Fibroblast of skin of left quadriceps (primary cell): ENCODE measurements around the gene RFT1.

Experiments
- DNase-seq, 2 experiments: peaks; one replicate each; pipeline ENCODE4 v3.0.0-alpha.2; 2013; ENCODE audit warnings: low read depth in 2 of 2

RFT1 gene

DNA sequence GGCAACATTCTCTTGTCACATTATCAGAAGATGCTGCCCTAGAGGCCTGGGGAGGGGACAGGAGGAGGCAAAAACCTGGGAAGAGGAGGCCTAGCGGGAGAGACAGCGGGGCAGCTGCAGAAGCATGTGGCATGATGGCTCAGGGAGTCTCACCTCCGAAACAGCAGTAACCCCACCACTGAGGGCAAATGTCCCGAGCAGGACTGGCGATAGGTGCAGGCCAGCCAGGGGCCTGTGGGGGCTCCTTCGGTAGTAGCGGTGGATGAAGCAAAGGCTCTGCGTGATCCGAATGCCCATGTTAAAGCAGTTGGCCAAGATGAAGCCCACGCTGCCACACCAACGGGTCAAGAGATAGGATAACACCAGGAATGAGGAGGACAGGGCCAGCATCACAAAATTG lies 38.0 kb downstream of the RFT1 start:
- no peak for DNase-seq

DNA sequence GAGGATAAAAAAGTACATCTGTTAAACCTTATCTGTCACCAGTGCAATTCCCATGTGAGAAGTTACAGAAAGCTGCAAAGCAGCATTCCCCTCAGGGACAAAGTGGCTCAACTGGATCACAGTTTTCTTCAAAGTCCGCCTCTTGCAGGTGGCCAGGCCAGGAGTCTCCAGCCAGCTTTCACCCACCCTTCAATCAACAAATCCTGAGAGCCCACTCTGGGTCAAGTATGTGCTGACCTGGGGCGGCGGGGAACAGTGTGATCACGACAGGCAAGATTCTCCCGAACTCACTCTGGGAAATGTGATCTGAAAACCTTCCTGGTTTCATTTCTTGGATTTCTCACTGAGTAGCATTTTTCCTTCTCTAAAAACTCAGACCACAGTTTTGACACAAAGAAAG lies 39.2 kb downstream of the RFT1 start:
- no peak for DNase-seq

DNA sequence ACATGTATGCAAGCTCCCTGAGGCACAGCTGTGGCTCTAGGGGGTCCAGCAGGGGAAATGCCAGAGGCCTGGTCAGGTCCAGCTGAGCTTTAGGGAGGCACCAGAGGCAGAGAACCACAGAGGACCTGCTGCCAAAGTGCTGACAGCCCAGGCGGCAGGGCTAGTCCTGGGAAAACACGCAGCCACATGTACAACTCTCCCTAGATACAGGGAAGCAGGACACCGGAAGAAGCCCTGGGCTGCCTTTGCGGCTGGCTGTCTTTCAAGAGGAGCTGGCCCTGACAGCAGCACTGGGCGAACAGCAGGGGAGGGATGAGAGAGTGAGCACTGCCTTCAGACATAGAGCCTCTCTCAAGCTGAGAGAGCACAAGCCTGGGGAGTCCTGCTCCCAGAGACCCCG lies 40.7 kb downstream of the RFT1 start:
- no peak for DNase-seq

DNA sequence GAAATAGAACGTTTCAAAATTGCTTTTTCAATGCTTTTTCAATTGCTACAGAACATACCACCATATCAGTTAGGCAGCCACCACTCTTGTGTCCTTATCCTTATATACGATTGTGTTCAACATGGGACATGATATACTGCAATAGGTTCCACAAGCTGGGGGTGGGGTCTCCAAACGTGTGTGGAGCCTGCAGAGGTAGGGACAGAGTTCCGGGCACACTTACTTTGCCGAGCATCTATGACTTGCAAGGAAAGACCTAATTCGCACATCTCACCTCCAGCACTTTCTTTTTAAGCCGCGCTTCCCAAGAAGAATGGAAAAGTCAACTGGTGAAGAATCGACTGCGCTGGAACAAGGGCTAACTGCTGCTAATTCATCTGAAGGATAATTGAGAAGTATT lies 44.8 kb downstream of the RFT1 start:
- DNase-seq, result no peak

DNA sequence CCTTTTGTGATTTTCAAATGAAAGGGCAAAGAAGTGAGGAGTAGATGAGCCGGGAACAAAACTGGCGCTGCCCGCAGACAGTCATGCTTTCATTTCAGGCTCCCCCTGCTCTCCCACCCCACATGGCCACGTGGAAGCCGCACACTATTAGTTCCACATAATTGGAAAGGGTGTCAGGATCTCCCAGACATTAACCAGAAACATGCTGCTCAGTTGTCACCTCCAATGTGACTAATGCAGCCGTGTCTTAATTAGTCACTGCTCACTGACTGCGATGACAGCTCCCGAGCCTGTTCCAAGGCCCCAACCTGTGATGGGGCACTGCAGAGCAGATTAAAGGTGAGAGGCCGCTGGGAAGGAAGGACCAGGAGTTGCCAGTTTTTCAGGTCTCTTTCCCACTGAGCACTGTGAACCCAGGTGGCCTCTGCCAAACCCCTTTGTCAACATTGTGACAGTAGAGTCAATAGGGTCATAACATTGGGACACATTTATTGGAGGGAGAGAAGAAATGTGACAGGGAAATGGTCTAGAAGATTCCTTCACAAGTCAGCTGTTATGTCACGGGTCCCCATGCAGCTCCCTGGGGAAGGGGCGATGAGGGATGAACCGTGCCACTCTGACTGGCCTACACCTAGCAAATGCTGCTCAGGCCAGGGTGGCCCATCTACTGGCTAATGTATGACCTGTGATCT lies 45.8 kb downstream of the RFT1 start:
- peak in 1 of 2 experiments; percentile 4 for DNase-seq

DNA sequence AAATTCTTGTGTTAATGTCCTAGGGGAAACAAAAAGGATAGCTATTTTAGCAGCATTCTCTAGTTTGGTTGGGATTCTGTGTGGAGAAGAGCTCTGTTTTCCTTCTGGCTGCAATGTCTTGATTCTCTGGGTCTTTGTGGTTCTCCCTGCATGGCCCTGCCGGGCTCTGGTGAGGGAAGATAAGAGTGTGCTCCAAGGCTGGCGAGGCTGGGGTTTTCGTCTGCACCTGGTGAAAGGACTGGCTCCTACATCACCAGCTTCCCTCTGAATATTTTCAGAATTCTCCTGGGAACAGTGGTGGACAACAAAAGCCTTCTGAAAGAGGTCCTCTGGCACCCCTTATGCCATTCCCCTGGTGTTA lies 46.3 kb downstream of the RFT1 start:
- DNase-seq, result no peak

DNA sequence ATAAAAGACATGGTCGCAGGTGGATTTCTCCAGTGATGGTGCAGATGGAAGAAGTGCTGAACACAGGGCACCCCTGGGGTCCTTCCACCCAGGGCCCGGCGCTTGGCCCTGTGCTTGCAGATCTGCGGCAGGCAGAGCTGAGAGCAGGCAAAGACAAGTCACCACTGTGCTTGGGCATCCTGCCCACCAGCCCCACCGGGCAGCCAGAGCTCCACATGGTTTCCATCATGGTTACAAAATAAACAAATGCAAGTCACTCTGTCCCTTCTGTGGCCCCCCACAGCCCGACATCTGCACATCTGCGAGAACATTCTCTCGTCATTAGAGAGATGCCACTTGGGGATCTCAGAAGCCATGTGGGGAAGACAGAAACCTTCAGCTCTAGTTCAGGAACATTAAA lies 46.7 kb downstream of the RFT1 start:
- DNase-seq, result peak; percentile 31 to 34

DNA sequence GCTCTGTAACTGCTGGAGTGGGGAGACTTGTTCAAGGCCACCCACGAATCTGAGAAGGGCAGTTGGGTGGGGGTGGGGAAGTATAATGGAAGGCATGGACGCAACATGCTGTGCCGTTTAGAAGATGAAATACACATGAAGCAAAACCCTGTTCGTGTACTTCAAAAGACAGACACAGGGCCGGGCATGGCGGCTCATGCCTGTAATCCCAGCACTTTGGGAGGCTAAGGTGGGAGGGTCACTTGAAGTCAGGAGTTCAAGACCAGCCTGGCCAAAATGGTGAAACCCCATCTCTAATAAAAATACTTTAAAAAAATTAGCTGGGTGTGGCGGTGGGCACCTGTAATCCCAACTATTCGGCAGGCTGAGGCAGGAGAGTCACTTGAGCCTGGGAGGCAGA lies 47.5 kb downstream of the RFT1 start:
- no peak for DNase-seq

DNA sequence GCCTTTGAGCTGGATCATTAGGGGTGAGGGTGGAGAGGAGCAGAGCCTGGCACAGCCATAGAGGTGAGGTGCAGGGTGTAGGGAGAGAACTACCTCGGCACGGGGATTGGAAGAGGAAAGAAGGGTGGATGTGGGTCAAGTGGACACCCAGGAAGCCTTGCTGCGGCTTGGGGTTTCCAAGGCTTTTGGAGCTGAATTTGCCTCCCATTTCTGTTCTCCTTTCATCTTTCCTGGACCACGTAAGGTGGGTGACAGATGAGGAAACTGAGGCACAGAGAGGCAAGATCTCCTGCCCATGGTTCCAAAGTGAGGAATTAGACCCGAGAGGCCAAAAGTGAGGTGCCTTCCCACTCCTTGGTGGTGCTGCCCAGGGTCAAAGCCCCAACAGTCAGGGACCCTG lies 48.9 kb downstream of the RFT1 start:
- DNase-seq, result no peak

DNA sequence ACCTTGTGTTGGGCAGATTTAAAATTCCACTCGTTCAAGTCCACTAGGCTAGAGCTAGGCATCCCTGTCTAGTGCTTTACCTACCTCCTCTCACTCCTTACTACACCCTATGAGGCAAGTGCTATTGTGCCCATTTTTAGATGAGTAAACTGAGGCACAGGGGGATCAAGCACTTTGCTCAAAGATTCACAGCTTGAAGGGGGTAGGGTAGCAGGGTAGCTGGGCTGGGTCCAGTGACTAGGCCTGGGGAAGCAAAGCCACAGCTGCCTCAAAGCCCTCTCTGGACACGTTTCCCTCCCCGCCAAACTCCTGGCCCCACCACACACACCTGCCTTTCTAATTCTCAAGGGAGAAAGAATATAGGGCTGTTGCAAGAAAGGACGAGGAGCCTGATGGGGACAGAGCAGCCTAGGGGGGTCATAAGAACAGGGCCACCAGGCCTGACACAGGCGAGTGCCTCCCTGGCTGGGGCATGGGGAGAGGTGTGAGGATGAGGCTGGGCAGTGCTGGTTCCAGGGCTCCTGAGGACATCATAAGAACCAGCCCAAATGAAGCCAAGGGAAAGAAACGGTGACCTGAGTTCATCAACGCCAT lies 49.5 kb downstream of the RFT1 start:
- no peak for DNase-seq

DNA sequence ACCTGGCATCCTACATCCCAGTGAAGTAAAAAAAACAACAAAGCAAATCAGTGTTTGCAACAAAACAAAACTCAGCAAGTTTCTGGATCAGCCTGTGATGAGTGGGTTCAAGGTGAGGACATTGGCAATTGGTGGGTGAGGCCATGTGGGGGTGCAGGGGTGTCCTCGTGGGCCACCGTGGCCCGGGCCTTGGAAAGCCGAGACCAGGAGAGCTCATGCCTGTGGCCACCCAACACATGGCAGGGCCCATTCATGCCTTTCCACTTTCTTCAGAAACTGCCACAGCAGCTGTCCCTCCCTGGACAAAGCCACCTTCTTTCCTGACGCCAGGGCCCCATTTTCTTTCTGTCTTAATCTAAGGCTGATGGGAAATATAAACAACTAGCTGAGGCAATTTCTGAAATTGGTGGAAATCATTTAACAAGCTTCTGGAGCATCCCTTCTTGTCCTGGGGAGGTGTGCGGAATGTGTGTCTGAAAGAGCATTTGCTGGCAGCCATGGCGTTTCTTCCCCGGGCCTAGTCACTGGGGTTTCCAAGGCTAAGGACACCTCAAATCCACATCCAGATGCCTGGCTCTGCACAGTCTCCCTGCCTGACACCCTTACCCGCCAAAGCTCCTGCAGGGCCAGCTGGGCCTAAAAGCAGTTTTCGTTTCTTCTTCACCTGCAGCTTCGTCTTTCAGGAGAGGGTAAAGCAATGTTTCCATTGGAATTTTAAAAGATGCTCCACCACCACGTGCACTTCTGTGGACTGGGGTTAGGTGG lies 50.3 kb downstream of the RFT1 start:
- DNase-seq, result no peak

DNA sequence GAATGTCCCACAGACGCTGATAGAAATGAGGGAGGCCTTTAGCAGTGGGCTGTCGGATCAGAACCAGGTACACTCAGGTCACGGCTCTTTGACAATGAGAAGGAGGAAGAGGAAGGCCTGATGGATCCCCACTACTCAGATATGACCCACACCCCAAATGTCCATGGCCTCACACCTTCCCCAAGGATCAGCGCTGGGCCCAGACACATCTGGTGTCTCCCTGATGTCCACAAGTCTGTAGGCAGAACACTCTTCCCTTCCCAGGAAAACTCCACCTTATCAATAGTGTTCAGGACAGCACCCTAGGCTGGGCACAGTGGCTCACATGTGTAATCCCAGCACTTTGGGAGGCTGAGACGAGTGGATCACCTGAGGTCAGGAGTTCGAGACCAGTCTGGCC lies 51.1 kb downstream of the RFT1 start:
- no peak for DNase-seq

DNA sequence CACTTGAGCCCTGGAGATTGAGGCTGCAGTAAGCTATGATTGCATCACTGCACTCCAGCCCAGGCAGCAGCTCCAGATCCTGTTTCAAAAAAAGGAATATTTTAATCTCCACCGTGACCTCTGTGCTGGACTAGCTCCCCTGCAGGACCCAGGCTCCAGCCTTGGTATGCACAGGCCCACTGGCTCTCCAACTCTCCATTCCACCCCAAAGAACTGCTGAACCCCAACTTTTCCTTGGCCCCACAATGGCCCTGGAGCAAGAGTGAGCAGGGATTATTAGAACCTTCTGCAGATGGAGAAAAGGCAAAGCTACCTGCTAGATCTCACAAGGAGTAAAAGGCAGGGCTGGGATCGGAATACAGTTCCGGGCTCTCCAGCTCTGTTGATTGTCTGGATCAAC lies 51.6 kb downstream of the RFT1 start:
- DNase-seq, result no peak

DNA sequence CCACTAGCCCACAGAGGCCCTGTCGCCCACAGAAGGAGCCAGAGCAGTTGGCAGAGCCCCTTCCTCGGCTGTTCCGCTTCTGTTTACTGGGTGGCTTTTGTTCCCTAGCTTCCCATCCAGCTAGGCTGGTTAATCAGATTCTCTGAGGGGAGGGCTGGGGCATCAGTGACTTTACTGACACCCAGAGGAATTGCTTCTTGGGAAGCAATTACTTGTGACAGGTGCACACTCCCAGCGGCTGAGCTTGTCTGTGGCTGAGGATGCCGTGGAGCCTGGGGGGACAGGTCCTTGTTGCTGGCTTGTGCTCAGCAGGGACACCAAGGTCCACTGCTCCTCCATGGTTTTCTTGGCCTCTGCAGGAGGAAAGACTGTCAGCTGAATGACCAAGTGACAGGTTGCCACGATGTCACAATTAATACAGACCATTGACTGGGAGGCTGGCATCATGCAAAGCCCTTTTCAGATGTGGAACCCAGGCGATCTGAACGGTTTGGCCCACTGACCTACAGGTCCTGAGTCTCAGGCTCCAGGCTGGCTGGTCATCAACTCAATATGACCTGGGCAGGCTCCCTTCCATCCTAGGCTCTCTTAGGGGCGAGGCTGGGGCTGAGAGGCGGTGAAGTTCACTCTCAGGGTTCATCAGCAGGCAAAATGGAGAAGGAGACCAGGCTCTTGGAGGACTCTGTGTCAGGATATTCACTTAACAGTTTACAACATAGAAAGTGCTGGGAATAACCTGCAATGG lies 52.6 kb downstream of the RFT1 start:
- DNase-seq, result no peak

DNA sequence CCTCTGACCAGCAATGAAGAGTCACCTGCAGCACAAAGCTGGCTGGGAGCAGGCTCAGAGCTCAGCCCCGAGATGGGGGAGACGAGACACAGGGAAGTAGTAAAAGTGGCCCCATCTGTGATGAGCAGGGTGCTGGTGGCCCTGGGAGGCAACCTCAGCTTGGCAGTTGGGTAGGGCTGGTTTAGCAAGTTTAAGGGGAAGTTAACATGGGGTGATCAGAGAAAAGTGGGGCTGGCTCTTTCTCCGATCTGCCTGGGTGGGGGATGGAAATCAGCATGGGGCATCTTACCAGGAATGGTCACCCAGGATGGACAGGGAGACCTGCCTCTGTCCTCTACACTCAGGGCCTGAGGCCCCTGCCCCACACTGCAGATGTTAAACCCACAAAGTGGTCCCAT lies 54.5 kb downstream of the RFT1 start:
- DNase-seq, result no peak

DNA sequence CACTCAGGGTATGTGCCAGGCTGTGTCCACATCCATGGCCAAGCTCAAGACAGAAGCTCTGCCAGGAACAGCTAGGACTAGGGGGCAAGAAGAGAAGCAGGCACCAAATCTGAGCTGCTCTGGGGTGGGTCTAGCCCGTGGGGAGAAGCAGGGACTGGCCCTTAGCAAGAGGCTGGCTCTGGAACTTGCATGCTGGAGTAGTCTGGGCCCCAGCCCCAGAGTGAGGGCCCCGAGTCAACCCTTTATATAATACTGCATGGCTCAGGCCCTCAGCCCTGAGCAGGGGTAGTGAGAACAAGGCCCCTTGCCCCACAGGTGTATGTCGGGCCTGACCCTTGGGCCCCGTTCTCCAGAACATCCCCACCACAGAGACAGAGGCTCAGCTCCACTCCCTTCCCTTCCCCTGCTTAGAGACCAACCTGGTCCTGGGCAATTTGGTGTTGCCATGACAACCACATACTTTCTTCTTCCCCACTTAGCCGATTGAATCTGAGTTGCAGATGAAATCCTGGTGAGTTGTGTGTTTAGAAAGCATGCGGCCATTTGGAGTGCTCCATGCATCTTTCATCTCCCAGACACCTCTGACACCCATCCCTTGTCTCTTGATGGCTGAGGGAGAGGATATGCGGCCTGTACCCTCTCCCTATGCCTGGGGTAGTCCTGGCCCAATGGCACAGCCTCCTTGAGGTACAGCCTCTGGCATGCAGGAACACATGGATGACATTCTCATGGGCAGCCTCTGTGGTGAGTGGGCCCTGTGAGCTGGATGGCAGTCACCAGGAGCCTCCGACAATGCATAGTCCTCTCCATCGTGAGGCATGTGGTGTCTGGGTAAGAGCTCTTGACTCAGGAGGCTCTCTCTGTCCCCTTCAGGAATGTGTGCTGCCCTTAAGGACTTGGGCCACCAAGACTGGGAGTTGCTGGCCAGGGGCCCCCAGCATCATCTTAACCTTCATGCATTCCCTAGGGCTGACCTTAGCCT lies 55.2 kb downstream of the RFT1 start:
- DNase-seq, result no peak

DNA sequence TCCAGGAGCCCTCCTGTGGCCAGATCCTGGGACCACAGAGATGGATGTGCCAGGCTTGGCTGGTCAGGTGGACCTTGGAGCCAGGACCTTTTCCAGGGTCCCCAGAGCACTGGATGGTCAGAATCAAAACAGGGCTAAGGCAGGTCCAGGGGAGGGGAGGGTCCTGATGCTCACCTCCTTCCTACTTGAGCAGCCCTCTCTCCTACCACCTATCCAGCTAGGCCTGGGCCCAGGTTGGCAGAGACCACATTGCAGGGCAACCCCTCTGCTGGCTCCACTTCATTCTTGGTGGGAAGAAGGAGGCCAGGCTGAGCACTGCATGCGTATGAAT lies 55.9 kb downstream of the RFT1 start:
- DNase-seq, result no peak

DNA sequence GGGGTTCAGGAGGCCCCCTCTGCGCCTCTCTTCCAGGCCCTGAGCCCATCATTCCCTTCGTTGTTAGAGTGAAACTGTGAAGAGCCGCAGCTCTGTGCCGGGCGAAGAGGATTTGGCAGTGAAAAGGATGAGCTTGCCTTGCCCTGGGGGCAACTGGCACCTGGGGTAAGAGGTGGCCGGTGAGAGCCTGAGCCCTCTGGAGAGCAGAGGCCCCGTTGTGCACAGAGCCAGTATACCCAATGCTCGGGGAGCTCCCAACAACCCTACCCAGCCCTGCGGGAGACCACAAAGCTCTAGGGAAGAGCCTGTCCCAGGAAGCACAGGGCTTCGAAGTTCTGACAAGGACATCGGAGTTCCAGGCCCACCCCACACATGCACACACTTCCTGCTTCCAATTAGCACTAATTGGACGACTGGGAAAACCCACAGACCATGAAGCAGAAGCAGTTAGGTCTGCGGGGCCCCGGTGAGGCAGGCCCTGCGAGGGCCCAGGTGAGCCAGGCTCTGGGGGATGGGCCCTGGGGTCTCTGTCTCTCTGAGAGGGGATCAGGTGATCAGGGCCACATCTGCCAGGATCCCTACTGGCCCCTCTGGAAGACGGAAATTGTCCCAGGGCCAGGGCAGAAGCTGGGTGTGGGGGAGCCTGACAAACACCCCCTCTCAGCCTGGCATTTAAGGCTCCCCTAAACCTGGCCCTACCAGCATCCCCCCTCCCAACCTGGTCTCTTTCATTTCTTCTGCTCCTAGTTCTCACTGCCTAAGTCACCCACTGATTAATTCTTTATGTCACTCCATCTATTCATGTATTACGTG lies 56.5 kb downstream of the RFT1 start:
- no peak for DNase-seq

DNA sequence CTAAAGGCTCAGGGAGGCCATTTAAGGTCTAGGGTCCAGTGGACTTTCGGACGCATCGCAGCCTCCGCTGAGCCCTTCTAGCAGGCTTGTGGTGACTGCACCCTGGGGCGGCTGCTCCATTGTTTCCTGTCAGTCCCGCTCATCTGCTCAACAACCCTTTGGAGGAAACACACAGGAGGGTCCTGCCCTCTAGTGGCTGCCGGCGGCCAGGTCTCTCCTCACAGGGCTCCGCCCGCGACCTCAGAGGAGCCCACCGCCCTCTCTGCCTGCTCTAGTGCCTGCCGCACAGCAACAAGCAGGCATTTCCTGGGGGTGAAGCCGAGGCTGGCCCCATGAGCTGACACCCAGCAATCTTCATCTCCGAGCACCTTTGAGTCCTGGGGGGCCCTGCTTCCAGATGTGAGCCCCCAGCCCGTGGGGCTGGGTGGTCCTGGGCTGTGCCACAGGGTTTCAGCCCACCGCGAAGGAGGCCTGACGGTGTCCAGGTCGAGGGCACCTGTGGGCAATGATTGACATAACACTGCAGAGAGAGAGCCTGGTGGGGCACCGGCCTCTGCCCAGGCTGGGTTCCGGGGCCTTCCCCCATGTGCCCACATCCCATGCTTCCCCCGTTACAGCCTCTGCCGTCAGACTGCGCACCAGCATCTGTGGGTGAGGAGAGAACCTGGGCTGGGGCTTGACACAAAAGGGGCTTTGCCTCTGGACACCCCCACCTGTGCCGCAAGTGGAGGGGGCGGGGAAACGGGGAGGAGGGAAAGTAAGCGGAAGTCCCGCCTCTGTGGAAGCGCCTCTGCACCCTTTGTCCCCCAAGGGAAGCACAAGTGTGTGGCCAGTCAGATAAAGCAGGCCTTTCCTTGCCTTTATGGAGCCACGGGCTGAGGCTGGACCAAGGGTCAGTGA lies 57.3 kb downstream of the RFT1 start:
- DNase-seq, result peak; percentile 35 to 45
